ENCODE results near the gene SNRPD1.
A peak's percentile ranks its signal among the peaks of the same experiment; 100 is the strongest.
"Not testable (repeated sequence)": the region's sequence is repeated elsewhere in the genome, so short reads cannot be mapped to it uniquely, and the experiment has no call there.

The SNRPD1 gene

DNA sequence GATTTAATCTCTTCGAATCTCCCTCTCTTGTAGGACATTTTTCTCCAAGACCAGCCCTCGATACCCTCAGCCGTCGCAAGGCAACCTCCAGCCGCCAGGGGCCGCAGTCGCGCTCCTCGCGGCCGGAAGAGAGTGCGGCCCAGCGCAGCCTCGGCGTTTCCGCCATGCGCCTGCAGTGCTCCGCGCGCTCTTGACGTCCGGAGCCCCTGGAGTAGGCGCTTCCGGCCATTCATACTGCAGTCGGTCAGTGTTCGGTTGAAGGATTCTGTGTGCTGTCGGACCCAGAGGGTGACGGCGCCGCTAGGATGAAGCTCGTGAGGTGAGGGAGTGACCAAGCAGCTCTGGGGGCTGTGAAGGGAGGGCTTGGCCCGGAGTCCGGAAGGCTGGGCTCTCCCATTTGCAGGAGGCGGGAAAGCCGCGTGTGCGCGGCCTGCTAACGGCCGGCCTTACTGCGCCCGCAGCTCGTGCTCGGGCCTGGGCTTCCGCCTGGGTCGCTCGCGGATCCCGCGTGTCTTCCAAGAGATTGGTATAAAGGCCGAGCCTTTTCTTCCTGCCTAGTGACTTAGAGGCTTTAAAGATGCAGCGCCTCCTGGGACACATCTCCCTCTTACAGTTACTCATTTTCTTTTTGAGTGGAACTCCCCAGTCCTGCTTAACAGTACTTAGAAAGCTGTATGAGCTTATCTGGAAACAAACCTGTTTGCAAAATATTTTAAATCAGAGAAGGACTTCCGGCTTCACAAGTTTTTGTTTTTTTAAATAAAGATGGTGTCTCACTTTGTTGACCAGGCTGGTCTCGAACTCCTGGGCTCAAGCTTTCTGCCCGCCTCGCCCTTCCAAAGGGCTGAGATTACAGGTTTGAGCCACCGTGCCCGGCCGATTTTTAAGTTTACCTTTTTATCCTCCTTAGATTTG is at the start of gene SNRPD1:
SNRPD1 (plus strand) TSS at position 190 of the 915 bp plus-strand sequence; CDS start at position 306, 116 bp downstream.
- Histone ChIP-seq H3K4me3 (ENCODE audit: low read depth in 1 of 2, low read length in 2 of 2) (peak within 1 kb of the TSS; percentile 68 to 93), H3K9ac (ENCODE audit: low read length) (peak within 1 kb of the TSS; percentile 50), H3K27ac (ENCODE audit: low read depth, low read length) (peak within 1 kb of the TSS; percentile 96), H3K4me1 (ENCODE audit: insufficient read depth, low read length) (peaks cover 8% of the 10 kb centered on the region), H3K9me3 (ENCODE audit: low read length) (no peaks in the 10 kb centered on the region), H3K36me3 (ENCODE audit: insufficient read depth, low read length) (no peaks in the 10 kb centered on the region), H3K27me3 (ENCODE audit: control insufficient read depth in 1 of 2, insufficient read depth in 2 of 2, low read length in 2 of 2) (no peaks in the 10 kb centered on the region)

DNA sequence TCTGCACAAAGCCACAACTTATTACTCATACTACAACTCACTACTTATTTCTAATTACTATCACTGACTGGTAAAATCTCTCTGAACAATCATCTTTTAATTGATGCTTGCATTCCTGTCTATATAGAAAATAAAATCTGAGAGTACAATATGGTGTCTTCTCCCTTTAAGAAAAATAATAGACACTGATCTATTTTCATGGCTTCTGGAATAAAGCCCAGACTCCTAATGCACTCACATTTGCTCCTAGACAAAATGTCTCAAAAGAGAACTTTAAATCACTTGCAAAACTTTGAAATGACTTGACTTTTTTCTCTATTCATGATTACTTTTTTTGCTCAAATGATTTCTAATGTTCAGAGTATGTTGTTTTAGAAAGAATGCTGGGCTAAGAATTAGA is 40.3 kb upstream of the SNRPD1 start:
- no peaks in the 10 kb centered on the region for H3K9me3 ChIP-seq (ENCODE audit: low read length)
- H3K27ac ChIP-seq (ENCODE audit: low read depth, low read length), result no peak overlapping the region
- H3K27me3 ChIP-seq (ENCODE audit: control insufficient read depth in 1 of 2, insufficient read depth in 2 of 2, low read length in 2 of 2), result no peaks in the 10 kb centered on the region
- H3K4me3 ChIP-seq (ENCODE audit: low read depth in 1 of 2, low read length in 2 of 2), result no peak overlapping the region
- H3K4me1 ChIP-seq (ENCODE audit: insufficient read depth, low read length), result no peaks in the 10 kb centered on the region
- no peak overlapping the region for H3K9ac ChIP-seq (ENCODE audit: low read length)
- H3K36me3 ChIP-seq (ENCODE audit: insufficient read depth, low read length), result peaks cover 34% of the 10 kb centered on the region

DNA sequence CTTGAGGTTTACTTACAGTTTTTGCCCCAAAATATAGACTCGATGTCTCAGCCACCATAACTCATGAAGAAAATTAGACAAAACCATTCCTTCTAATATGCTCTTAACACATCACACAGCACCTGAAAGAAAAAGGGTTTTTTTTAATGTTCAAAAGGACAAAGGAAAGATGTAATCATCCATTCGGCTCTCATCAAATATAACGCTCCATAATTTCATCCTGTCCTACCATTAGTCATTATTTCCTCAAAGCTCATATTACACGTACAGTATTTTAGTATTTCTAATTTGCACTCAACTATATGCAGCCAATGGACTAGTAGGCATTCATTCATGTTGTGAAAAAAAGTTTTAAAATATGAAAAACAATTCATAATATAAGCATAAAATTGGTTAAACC is 36.5 kb upstream of the SNRPD1 start:
- no peak overlapping the region for H3K9ac ChIP-seq (ENCODE audit: low read length)
- no peak overlapping the region for H3K27ac ChIP-seq (ENCODE audit: low read depth, low read length)
- no peaks in the 10 kb centered on the region for H3K9me3 ChIP-seq (ENCODE audit: low read length)
- no peaks in the 10 kb centered on the region for H3K27me3 ChIP-seq (ENCODE audit: control insufficient read depth in 1 of 2, insufficient read depth in 2 of 2, low read length in 2 of 2)
- peaks cover 30% of the 10 kb centered on the region for H3K36me3 ChIP-seq (ENCODE audit: insufficient read depth, low read length)
- H3K4me1 ChIP-seq (ENCODE audit: insufficient read depth, low read length), result no peaks in the 10 kb centered on the region
- no peak overlapping the region for H3K4me3 ChIP-seq (ENCODE audit: low read depth in 1 of 2, low read length in 2 of 2)

DNA sequence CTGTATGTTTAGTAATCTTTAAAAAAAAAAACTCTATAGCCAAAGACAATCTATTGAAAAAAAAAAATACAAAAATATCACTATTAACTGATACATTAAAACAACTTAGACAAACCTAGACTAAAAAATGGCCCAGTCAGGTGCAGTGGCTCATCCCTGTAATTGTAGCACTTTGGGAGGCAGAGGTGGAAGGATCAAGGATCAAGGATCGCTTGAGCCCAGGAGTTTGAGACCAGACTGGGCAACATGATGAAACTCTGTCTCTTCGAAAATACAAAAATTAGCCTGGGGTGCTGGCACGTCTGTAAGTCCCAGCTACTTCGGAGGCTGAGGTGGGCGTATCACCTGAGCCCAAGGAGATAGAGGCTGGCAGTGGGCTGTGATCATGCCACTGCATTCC is 27.7 kb upstream of the SNRPD1 start:
- Histone ChIP-seq H3K4me3 (ENCODE audit: low read depth in 1 of 2, low read length in 2 of 2) (no peak overlapping the region), H3K27ac (ENCODE audit: low read depth, low read length) (no peak overlapping the region), H3K9me3 (ENCODE audit: low read length) (no peaks in the 10 kb centered on the region), H3K27me3 (ENCODE audit: control insufficient read depth in 1 of 2, insufficient read depth in 2 of 2, low read length in 2 of 2) (no peaks in the 10 kb centered on the region), H3K9ac (ENCODE audit: low read length) (no peak overlapping the region), H3K4me1 (ENCODE audit: insufficient read depth, low read length) (no peaks in the 10 kb centered on the region), H3K36me3 (ENCODE audit: insufficient read depth, low read length) (no peaks in the 10 kb centered on the region)

DNA sequence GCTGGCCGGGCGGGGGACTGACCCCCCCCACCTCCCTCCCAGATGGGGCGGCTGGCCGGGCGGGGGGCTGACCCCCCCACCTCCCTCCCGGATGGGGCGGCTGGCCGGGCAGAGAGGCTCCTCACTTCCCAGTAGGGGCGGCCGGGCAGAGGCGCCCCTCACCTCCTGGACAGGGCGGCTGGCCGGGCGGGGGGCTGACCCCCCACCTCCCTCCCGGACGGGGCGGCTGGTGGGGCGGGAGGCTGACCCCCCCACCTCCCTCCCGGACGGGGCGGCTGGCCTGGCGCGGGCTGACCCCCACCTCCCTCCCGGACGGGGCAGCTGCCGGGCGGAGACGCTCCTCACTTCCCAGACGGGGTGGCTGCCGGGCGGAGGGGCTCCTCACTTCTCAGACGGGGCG is 19.8 kb upstream of the SNRPD1 start:
- H3K9ac ChIP-seq (ENCODE audit: low read length); H3K27ac ChIP-seq (ENCODE audit: low read depth, low read length); H3K27me3 ChIP-seq (ENCODE audit: control insufficient read depth in 1 of 2, insufficient read depth in 2 of 2, low read length in 2 of 2); H3K36me3 ChIP-seq (ENCODE audit: insufficient read depth, low read length); H3K4me3 ChIP-seq (ENCODE audit: low read depth in 1 of 2, low read length in 2 of 2); H3K4me1 ChIP-seq (ENCODE audit: insufficient read depth, low read length); H3K9me3 ChIP-seq (ENCODE audit: low read length): not testable (repeated sequence)

DNA sequence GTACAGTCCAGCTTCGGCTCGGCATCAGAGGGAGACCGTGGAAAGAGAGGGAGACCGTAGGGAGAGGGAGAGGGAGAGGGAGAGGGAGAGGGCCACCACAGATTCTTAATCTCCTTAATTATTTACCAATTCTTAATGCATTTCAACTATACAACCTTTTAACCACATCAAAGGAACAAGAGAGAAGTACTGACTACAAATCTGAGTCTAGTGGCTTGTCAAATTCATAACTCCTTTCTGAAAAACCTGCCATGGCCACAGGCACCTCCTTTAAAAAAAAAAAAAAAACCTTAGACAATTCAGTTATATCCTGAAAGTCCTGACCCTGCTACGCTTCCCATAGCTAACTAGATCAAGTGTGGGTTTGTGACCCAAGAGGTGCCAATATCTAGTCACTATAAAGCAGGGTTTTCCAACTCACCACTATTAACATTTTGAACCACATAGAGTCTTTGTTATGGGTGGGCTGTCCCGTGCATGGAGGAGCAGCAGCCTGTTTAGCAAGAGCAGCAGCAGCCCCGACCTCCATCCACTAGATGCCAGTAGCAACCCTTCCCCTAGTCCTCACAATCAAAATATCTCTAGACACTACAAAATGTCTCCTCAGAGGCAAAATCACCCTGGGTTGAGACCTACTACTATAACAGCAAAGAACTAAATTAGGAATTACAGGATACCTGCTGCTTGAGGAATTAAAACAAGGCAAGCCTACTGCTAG is 18.4 kb upstream of the SNRPD1 start:
- Histone ChIP-seq H3K9me3 (ENCODE audit: low read length) (no peaks in the 10 kb centered on the region), H3K4me1 (ENCODE audit: insufficient read depth, low read length) (no peaks in the 10 kb centered on the region), H3K9ac (ENCODE audit: low read length) (no peak overlapping the region), H3K27ac (ENCODE audit: low read depth, low read length) (no peak overlapping the region), H3K4me3 (ENCODE audit: low read depth in 1 of 2, low read length in 2 of 2) (no peak overlapping the region), H3K36me3 (ENCODE audit: insufficient read depth, low read length) (no peaks in the 10 kb centered on the region), H3K27me3 (ENCODE audit: control insufficient read depth in 1 of 2, insufficient read depth in 2 of 2, low read length in 2 of 2) (no peaks in the 10 kb centered on the region)

DNA sequence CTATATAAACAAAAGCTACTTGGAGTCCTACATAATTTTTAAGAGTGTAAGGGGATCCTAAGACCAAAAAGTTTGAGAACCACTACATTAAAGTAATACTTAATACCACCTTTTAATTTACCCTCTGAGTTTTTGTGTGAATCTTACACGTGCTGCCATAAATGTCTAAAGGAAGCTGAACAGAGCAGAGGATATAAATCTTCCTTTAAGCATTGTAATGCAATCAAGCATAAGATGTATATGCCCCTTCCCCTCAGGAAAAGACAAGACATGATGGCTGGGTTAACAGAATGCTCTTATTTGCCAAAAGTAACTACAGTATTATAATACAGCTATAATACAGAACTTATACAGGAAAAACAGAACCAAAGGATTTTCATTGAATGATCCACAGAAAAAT is 14.5 kb upstream of the SNRPD1 start:
- no peaks in the 10 kb centered on the region for H3K9me3 ChIP-seq (ENCODE audit: low read length)
- no peak overlapping the region for H3K9ac ChIP-seq (ENCODE audit: low read length)
- H3K4me3 ChIP-seq (ENCODE audit: low read depth in 1 of 2, low read length in 2 of 2), result no peak overlapping the region
- peaks cover 5% of the 10 kb centered on the region for H3K4me1 ChIP-seq (ENCODE audit: insufficient read depth, low read length)
- H3K36me3 ChIP-seq (ENCODE audit: insufficient read depth, low read length), result no peaks in the 10 kb centered on the region
- H3K27me3 ChIP-seq (ENCODE audit: control insufficient read depth in 1 of 2, insufficient read depth in 2 of 2, low read length in 2 of 2), result no peaks in the 10 kb centered on the region
- H3K27ac ChIP-seq (ENCODE audit: low read depth, low read length), result no peak overlapping the region

DNA sequence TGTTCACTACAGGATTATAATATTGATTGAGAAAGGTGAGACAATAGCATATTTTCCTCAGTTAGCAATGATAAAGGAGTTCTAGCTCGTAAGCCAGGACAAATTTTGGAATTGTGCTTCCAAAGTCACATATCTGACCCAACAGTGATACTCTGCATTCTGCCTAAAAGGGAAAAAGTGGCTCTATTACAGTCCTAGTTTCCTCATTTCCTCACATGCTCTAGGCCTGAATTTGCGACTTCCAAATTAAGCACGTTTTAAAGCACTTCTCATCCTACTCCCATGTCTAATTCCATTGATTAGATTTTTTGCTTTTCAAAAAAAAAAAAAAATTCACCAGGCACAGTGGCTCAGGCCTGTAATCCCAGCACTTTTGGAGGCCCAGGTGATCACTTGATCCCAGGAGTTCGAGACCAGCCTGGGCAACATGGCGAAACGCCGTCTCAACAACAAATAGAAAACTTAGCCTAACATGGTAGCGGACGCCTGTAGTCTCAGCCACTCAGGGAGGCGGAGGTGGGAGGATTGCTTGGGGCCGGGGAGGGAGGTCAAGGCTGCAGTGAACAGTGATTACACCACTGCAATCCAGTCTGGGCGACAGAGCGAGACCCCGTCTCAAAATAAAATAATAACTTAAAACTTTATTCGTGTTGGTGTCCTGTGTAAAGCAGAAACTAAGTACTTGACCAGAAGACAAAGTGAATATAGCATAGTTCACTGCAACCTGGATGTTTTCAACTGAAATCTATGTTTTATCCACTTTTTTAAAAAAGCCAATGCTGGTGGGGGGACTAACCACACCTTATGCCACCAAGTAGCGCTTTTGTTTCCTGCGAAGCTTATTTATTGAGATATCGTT is 13.2 kb upstream of the SNRPD1 start:
- Histone ChIP-seq H3K36me3 (ENCODE audit: insufficient read depth, low read length) (no peaks in the 10 kb centered on the region), H3K4me1 (ENCODE audit: insufficient read depth, low read length) (peaks cover 5% of the 10 kb centered on the region), H3K4me3 (ENCODE audit: low read depth in 1 of 2, low read length in 2 of 2) (peak overlapping the region in 1 of 2 donors; percentile 97), H3K9ac (ENCODE audit: low read length) (peak overlapping the region; percentile 73), H3K9me3 (ENCODE audit: low read length) (no peaks in the 10 kb centered on the region), H3K27ac (ENCODE audit: low read depth, low read length) (no peak overlapping the region), H3K27me3 (ENCODE audit: control insufficient read depth in 1 of 2, insufficient read depth in 2 of 2, low read length in 2 of 2) (no peaks in the 10 kb centered on the region)

DNA sequence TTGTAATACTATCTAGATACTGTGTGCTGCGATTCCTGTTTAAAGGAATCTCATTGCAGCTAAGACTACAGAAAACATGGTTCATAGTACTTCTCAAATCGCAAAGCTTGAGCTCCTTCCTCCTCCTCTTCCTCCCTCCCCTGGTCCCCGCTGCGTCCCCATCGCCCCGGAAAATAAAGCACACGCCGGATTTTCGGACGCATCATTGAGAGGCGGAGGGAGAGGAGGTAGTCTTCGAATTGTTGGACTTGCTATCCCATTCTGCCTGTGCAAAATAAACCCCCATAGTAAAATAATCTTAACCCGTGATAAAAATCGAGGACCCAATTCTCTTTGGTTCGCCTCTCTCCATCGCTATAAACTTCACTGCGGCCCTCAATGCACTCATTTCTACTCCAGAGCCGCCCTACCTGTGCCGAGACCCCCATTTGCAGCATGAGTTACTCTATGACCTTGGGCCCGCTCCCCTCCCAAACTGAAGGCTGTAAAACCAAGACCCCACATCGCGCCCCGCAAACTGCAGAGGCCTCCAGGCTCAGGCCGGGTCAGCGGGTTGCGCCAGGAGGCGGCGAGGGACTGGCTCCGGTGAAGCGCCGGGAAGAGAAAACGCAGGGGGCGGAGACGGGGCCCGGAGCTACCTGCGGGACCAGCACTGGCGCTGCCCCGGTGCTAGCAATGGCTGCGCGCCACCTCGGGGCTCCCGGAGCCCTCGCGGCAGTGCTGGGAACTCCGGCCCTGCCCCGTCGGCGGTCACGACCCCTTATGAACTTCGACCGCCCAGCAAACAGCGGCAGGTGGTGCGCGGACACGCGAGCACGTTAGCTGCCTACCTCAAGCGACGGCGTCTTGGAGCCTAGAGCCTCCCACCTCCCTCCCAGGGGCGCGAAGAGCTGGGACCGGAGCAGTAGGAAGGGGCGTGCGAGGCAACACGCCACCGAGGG is 12.3 kb upstream of the SNRPD1 start:
- Histone ChIP-seq H3K9ac (ENCODE audit: low read length) (peak overlapping the region; percentile 73), H3K27me3 (ENCODE audit: control insufficient read depth in 1 of 2, insufficient read depth in 2 of 2, low read length in 2 of 2) (no peaks in the 10 kb centered on the region), H3K36me3 (ENCODE audit: insufficient read depth, low read length) (no peaks in the 10 kb centered on the region)

DNA sequence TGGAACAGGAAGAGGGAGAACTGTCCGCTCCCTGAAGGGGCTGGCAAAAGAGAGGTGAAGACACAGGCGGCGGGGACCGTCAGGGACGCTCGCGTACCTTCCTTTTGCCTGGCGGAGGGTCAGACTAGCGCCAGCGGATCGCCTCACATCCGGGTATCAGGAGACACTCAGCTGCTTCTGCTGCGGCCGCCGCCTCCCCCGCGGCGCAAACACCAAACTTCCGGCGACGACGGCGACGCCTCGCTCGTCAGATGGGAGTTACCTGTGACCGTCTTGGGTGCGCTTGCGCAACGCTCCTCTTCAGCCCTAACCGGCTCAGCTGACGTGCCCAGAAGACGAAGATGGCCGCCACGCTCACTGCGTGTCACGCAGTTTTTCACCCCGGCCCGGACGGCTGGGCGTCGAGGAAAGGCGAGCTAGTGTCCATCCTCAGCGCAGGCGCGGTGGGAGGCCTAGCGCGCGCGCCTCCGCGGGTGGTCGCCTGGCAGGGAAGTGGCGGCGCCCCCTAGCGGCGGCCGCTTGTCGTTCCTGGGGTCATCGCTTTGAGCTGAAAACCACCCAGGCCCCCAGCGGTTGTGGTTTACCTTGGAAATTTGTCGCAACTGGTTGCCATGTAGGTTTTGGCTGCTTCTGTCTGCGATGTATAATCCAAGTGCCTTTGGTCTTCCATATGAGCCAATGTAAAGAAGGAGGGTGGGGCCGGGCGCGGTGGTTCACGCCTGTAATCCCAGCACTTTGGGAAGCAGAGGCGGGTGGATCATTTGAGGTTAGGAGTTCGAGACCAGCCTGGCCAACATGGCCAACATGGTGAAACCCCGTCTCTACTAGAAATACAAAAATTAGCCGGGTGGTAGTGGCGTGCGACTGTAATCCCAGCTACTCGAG is 11.3 kb upstream of the SNRPD1 start, which contains the start of gene ESCO1:
ESCO1 (minus strand) TSS at position 179 of the 885 bp plus-strand sequence. CDS start 25,861 bp downstream, outside the sequence.
- Histone ChIP-seq H3K27ac (ENCODE audit: low read depth, low read length) (peak within 1 kb of the TSS; percentile 94), H3K9ac (ENCODE audit: low read length) (peak within 1 kb of the TSS; percentile 73), H3K9me3 (ENCODE audit: low read length) (no peaks in the 10 kb centered on the region), H3K4me1 (ENCODE audit: insufficient read depth, low read length) (peaks cover 5% of the 10 kb centered on the region), H3K27me3 (ENCODE audit: control insufficient read depth in 1 of 2, insufficient read depth in 2 of 2, low read length in 2 of 2) (no peaks in the 10 kb centered on the region), H3K36me3 (ENCODE audit: insufficient read depth, low read length) (no peaks in the 10 kb centered on the region), H3K4me3 (ENCODE audit: low read depth in 1 of 2, low read length in 2 of 2) (peak within 1 kb of the TSS; percentile 94 to 97)

More for the DNA sequence above, 12.3 kb upstream of the SNRPD1 start:
- H3K9me3 ChIP-seq (ENCODE audit: low read length), result no peaks in the 10 kb centered on the region
- peaks cover 5% of the 10 kb centered on the region for H3K4me1 ChIP-seq (ENCODE audit: insufficient read depth, low read length)
- peak overlapping the region; percentile 94 to 97 for H3K4me3 ChIP-seq (ENCODE audit: low read depth in 1 of 2, low read length in 2 of 2)
- H3K27ac ChIP-seq (ENCODE audit: low read depth, low read length), result peak overlapping the region; percentile 94

Data from muscle layer of colon (tissue), 2 donors.